GM20431 (cell line): ENCODE data around the gene ABCC6.
"Not testable (repeated sequence)": the region's sequence is repeated elsewhere in the genome, so short reads cannot be mapped to it uniquely, and the experiment has no call there.

ENCODE experiments used
- in situ Hi-C: fragments of 300-500 bp; cut with MseI, MboI; formaldehyde crosslinking; loops from one replicate; pipeline ENCODE4 v1.15.0; 2020; ENCODE audit warnings: low sequenced_read_pairs; ENCODE audit not compliant: unreplicated experiment

ABCC6 gene

GRCh38 chr16:16124438-16124837 lies 98.9 kb downstream of the ABCC6 start:
- in situ Hi-C loops: loop anchor here (10.0 kb wide), 1 partner anchor 360 kb away; no protein-coding TSS in a partner anchor

- in situ Hi-C loops: loop anchor here (10.0 kb wide), 1 partner anchor 357 kb away; no protein-coding TSS in a partner anchor
Observed at GRCh38 chr16:16122264-16122663, 101.0 kb downstream of the ABCC6 start.

GRCh38 chr16:16121185-16121727 lies 102.0 kb downstream of the ABCC6 start:
- in situ Hi-C loops: loop anchor here (10.0 kb wide), 1 partner anchor 356 kb away; no protein-coding TSS in a partner anchor

GRCh38 chr16:16120382-16121184 lies 102.7 kb downstream of the ABCC6 start:
- in situ Hi-C loops: loop anchor here (10.0 kb wide), 1 partner anchor 356 kb away; no protein-coding TSS in a partner anchor

GRCh38 chr16:16120044-16120381 lies 103.3 kb downstream of the ABCC6 start:
- in situ Hi-C loops: loop anchor here (10.0 kb wide), 1 partner anchor 355 kb away; no protein-coding TSS in a partner anchor

- in situ Hi-C loops: no loop called here
Observed at GRCh38 chr16:16118337-16118736, 105.0 kb downstream of the ABCC6 start.

GRCh38 chr16:16116841-16117240 lies 106.5 kb downstream of the ABCC6 start:
- in situ Hi-C loops: no loop called here

GRCh38 chr16:16113076-16113475 lies 110.2 kb downstream of the ABCC6 start:
- in situ Hi-C loops: no loop called here

- in situ Hi-C loops: no loop called here
Observed at GRCh38 chr16:16112450-16113053, 110.7 kb downstream of the ABCC6 start.

GRCh38 chr16:16111639-16112038 lies 111.7 kb downstream of the ABCC6 start:
- in situ Hi-C loops: no loop called here

GRCh38 chr16:16110111-16110490 lies 113.2 kb downstream of the ABCC6 start:
- in situ Hi-C loops: no loop called here

- in situ Hi-C loops: no loop called here
Observed at GRCh38 chr16:16109453-16110110, 113.7 kb downstream of the ABCC6 start.

- in situ Hi-C loops: no loop called here
Observed at GRCh38 chr16:16108759-16109158, 114.5 kb downstream of the ABCC6 start.

- in situ Hi-C loops: no loop called here
Observed at GRCh38 chr16:16107839-16108238, 115.5 kb downstream of the ABCC6 start.

GRCh38 chr16:16106466-16106865 lies 116.8 kb downstream of the ABCC6 start:
- in situ Hi-C loops: no loop called here

- in situ Hi-C loops: no loop called here
Observed at GRCh38 chr16:16105646-16106045, 117.6 kb downstream of the ABCC6 start.

GRCh38 chr16:16104804-16105141 lies 118.5 kb downstream of the ABCC6 start:
- in situ Hi-C loops: not testable (repeated sequence)

- in situ Hi-C loops: not testable (repeated sequence)
Observed at GRCh38 chr16:16104132-16104803, 119.0 kb downstream of the ABCC6 start.

GRCh38 chr16:16102738-16103137 lies 120.6 kb downstream of the ABCC6 start:
- in situ Hi-C loops: no loop called here

GRCh38 chr16:16101585-16101984 lies 121.7 kb downstream of the ABCC6 start:
- in situ Hi-C loops: no loop called here
